Prostate gland (tissue), 2 donors: Measurements from ENCODE around the gene CDH24. TPM values are rescaled to one million over a fixed set of nuclear protein-coding genes. Genes with fewer than 3 reads are reported as not detected.

Experiments used
- DNase-seq: peaks from one replicate; pipeline ENCODE4 v3.0.0-alpha.2; 2019; ENCODE audit warnings: low spot score
- H3K27ac ChIP-seq, 2 donors: fragments of 200-600 bp; sonication (generic); 2 replicates each; pipeline ENCODE4 v1.5.1; 2017 to 2019
- H3K27me3 ChIP-seq: fragments of 200-600 bp; sonication (generic); replicated peaks from 2 replicates; pipeline ENCODE4 v1.5.1; 2019; ENCODE audit not compliant: insufficient read depth
- H3K36me3 ChIP-seq, 2 donors: fragments of 200-600 bp; sonication (generic); 1 replicate in 1 of 2; 2 replicates in 1 of 2; pipeline versions ENCODE4 v1.5.1 to v1.8.1; 2017 to 2019
- H3K4me1 ChIP-seq: fragments of 200-600 bp; sonication (generic); replicated peaks from 2 replicates; pipeline ENCODE4 v1.5.1; 2019
- H3K4me3 ChIP-seq, 2 donors: fragments of 200-600 bp; sonication (generic); 2 replicates each; pipeline ENCODE4 v1.5.1; 2017 to 2019
- H3K9me3 ChIP-seq: fragments of 200-600 bp; sonication (generic); 2 replicates; pipeline ENCODE4 v1.5.1; 2017
- POLR2A ChIP-seq: fragments of 450-650 bp; IDR thresholded peaks from one replicate; pipeline ENCODE4 v1.6.1; 2016; ENCODE audit warnings: antibody characterized with exemption, mild to moderate bottlenecking
- POLR2AphosphoS5 ChIP-seq: sonication (generic); formaldehyde crosslinking; IDR thresholded peaks from one replicate; pipeline ENCODE4 v1.6.1; 2017; ENCODE audit warnings: antibody characterized with exemption
- WGBS: methylation state at CpG from one replicate; pipeline ENCODE4 v1.1.5; 2018; 5-methylcytosine and 5-hydroxymethylcytosine counted together
- intact Hi-C: fragments of 100-400 bp; cut with DNase I; formaldehyde crosslinking; loops from one replicate; pipeline ENCODE4 v1.14.2; 2022
- total RNA-seq, 2 donors: library from RNA; depleted of rRNA; stranded (reverse); fragments of >200 nt; gene quantifications; one replicate each; pipeline ENCODE4 v1.1.0, GENCODE V29; 2016
- TF ChIP-seq, protein P1 (sequence below), 4 experiments: fragments of 200-600 bp in 2 of 4; fragments of 450-650 bp in 2 of 4; sonication (generic) in 2 of 4; IDR thresholded peaks; 1 replicate in 3 of 4; 2 replicates in 1 of 4; pipeline ENCODE4 v1.5.1; 2016 to 2019; ENCODE audit warnings: antibody characterized with exemption in 4 of 4, mild to moderate bottlenecking in 2 of 4, moderate library complexity in 2 of 4

Gene CDH24
- total RNA-seq, 2 donors from 2014 or later = 4.0 to 7.2 TPM

DNA sequence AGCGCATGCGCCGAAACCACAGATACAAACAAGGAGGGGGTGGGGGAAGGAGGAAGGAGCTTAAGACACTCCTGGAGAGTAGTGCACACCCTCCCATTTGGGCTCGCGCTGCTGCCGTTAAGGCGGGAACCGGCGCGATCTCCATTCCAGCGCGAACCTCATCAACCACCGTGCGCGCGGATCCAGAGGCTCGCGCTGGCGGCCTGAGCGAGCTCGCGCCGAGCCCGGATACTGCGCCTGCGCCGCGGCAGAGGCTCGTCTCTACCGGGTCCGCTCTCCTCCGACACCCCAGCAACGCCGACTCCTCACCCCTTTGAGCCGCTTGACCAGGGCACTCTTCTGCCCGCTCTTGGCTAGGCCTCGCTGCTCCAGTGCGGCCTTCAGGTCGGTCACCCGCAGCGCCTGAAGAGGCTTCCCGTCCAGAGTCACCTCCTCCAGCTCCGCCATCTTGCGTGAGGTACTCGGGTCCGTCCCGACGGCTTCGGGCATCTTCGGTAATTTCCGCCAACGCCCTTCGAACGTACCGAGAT is 37.4 kb upstream of the CDH24 start, which contains the start of gene ACIN1:
TSS of gene ACIN1 (minus strand) at position 471 of the 530 bp plus-strand sequence. CDS start at position 447, 24 bp downstream.
- TF ChIP-seq POLR2AphosphoS5 = peak; percentile 29
- TF ChIP-seq, protein P1, sequence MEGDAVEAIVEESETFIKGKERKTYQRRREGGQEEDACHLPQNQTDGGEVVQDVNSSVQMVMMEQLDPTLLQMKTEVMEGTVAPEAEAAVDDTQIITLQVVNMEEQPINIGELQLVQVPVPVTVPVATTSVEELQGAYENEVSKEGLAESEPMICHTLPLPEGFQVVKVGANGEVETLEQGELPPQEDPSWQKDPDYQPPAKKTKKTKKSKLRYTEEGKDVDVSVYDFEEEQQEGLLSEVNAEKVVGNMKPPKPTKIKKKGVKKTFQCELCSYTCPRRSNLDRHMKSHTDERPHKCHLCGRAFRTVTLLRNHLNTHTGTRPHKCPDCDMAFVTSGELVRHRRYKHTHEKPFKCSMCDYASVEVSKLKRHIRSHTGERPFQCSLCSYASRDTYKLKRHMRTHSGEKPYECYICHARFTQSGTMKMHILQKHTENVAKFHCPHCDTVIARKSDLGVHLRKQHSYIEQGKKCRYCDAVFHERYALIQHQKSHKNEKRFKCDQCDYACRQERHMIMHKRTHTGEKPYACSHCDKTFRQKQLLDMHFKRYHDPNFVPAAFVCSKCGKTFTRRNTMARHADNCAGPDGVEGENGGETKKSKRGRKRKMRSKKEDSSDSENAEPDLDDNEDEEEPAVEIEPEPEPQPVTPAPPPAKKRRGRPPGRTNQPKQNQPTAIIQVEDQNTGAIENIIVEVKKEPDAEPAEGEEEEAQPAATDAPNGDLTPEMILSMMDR (IDR thresholded peaks at IDR 0.05) = no peak
- TF ChIP-seq POLR2A = peak; percentile 73
- intact Hi-C loops = no loop called here
- peak; percentile 69 for DNase-seq
- H3K27ac ChIP-seq = peak within 1 kb of the TSS; percentile 99
- H3K36me3 ChIP-seq = no peaks in the 10 kb centered on the region
- no peaks in the 10 kb centered on the region for H3K27me3 ChIP-seq
- H3K4me1 ChIP-seq = peaks cover 5% of the 10 kb centered on the region
- peak within 1 kb of the TSS; percentile 84 to 90 for H3K4me3 ChIP-seq
- under 1% methylated on average over 51 of the region's 55 CpGs for WGBS
- H3K9me3 ChIP-seq = no peaks in the 10 kb centered on the region

DNA sequence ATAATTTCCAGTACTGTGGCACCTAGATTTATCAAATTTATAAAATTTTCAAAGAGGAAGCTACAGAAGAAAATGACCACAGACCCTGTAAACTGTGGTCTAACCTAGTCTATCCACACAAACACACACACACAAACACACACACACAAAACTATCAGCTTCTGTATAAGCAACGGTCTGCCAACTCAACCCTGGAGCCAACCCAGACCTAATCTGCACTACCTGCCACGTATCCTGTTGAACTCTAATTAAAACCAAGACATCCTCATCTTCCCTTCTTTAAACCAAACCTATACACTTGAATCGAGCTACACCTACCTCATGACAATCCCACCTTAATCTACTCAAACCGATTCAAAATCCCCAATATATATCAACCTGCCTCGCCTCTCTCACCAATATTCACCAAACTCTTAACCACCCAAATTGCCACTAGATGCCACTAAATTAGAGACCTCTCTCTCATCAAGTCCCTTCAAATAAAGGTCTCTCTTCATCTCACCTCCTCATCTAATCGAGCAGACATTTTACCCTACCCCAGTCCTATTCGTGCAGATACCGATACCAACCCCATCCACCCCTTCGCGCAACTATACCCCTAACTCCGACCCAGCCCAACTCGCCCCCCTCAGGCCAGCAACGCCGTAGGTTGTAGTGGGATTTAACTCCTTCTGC is 36.8 kb upstream of the CDH24 start:
- WGBS = under 1% methylated on average over 14 of the region's 14 CpGs
- Histone ChIP-seq H3K36me3 (no peaks in the 10 kb centered on the region), H3K27ac (peak overlapping the region; percentile 99), H3K4me1 (peaks cover 5% of the 10 kb centered on the region), H3K27me3 (no peaks in the 10 kb centered on the region), H3K4me3 (peak overlapping the region; percentile 84 to 90), H3K9me3 (no peaks in the 10 kb centered on the region)
- no peak for DNase-seq
- intact Hi-C loops = no loop called here
- TF ChIP-seq, protein P1 (IDR thresholded peaks at IDR 0.05) = no peak
- TF ChIP-seq POLR2AphosphoS5 (no peak), POLR2A (no peak)

DNA sequence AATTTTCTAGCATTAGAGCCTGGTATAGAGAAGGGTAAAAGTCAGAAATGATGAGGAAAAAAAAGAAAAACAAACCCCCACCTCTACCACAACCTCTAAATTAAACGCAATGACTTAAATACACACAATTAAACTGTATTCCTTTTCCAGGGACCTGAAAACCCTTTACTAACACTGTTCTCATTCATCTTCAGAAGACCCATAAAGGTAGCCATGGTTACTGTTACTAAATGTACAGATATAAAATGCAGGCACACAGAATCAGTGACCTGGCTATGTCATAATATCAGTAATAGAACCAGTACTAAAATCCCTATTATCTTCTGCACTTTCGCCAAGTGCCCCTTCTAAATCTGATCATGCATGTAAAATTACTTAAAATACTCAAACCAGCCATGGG is 36.2 kb upstream of the CDH24 start:
- H3K36me3 ChIP-seq = peaks cover 0 to 4% of the 10 kb centered on the region in 2 donors
- H3K4me1 ChIP-seq = peaks cover 5% of the 10 kb centered on the region
- H3K9me3 ChIP-seq = no peaks in the 10 kb centered on the region
- intact Hi-C loops = no loop called here
- 59% methylated on average over 2 of the region's 2 CpGs for WGBS
- peak overlapping the region in 1 of 2 donors; percentile 84 for H3K4me3 ChIP-seq
- TF ChIP-seq POLR2AphosphoS5 (no peak), POLR2A (no peak)
- TF ChIP-seq, protein P1 (IDR thresholded peaks at IDR 0.05) = no peak
- DNase-seq = no peak
- H3K27me3 ChIP-seq = no peaks in the 10 kb centered on the region
- no peak overlapping the region for H3K27ac ChIP-seq

DNA sequence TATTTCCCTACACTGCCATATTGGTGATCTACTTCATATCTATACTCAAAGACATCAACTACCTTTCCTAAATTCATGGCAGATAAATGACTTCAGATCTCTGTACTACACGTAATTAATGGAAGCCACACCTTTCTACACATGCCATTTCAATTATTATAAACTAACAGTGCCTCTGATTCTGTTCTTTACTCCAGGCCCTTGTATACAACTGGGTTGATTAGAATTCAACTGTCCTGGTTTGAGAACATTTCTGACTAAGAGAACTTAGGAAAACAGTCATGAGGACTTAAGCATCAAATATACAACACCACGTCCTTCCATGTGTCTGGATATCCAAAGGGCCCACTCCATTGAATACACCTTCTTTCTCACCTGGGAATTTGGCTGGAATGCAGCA is 35.8 kb upstream of the CDH24 start:
- DNase-seq = no peak
- TF ChIP-seq POLR2A = no peak
- TF ChIP-seq POLR2AphosphoS5 = no peak
- TF ChIP-seq, protein P1 (IDR thresholded peaks at IDR 0.05) = no peak
- Histone ChIP-seq H3K4me1 (peaks cover 5% of the 10 kb centered on the region), H3K4me3 (no peak overlapping the region), H3K9me3 (no peaks in the 10 kb centered on the region), H3K27ac (no peak overlapping the region), H3K27me3 (no peaks in the 10 kb centered on the region), H3K36me3 (peaks cover 0 to 8% of the 10 kb centered on the region in 2 donors)
- WGBS = 63% methylated on average over 2 of the region's 2 CpGs
- intact Hi-C loops = no loop called here
